ENCODE measurements around the gene EOLA1.
"Not testable (repeated sequence)": the region's sequence is repeated elsewhere in the genome, so short reads cannot be mapped to it uniquely, and the experiment has no call there.

The EOLA1 gene

DNA sequence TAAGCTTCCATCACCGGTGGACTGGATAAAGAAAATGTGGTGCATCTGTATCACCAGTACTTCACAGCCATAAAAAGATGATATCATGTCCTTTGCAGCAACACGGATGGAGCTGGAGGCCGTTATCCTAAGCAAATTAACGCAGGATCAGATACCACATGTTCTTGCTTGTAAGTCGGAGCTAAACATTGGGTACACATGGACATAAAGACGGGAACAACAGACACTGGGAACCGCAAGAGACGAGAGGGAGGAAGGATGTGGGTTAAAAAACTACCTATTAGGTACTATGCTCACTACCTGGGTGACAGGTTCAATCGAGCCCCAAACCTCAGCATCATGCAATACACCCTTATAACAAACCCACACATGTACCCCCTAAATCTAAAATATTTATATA, 19.4 kb upstream of the EOLA1 start:
- Histone ChIP-seq H3K27ac (ENCODE audit: poor library complexity, severe bottlenecking) (no peak overlapping the region), H3K27me3 (ENCODE audit: insufficient read depth, poor library complexity, severe bottlenecking) (no peaks in the 10 kb centered on the region), H3K9me3 (ENCODE audit: severe bottlenecking) (no peaks in the 10 kb centered on the region), H3K4me3 (ENCODE audit: severe bottlenecking) (no peak overlapping the region), H3K36me3 (ENCODE audit: low read depth) (no peaks in the 10 kb centered on the region), H3K4me1 (ENCODE audit: insufficient read depth, poor library complexity, severe bottlenecking) (no peaks in the 10 kb centered on the region)
- ATAC-seq (ENCODE audit: low read depth) (no peak), DNase-seq (ENCODE audit: low spot score) (no peak)
- TF ChIP-seq, protein P1, sequence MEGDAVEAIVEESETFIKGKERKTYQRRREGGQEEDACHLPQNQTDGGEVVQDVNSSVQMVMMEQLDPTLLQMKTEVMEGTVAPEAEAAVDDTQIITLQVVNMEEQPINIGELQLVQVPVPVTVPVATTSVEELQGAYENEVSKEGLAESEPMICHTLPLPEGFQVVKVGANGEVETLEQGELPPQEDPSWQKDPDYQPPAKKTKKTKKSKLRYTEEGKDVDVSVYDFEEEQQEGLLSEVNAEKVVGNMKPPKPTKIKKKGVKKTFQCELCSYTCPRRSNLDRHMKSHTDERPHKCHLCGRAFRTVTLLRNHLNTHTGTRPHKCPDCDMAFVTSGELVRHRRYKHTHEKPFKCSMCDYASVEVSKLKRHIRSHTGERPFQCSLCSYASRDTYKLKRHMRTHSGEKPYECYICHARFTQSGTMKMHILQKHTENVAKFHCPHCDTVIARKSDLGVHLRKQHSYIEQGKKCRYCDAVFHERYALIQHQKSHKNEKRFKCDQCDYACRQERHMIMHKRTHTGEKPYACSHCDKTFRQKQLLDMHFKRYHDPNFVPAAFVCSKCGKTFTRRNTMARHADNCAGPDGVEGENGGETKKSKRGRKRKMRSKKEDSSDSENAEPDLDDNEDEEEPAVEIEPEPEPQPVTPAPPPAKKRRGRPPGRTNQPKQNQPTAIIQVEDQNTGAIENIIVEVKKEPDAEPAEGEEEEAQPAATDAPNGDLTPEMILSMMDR (IDR thresholded peaks at IDR 0.05; ENCODE audit: poor library complexity, severe bottlenecking): no peak

DNA sequence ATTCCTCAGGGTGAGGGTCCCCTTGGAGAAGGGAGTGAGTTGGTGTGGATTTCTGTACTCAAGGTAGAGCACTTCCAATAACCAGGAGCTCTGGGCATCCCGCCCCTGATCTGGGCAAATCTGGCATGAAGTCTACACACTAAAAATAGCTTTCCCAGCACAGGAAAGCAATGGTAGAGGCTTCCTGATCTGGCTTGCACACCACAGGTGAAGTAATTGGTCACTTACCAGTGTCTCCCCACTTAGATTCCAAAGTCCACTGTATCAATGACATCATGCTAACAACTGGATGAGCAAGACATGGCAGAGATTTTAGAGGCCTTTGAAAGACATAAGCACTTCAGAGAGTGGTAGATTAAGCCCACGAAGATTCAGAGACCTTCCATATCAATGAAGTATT, 17.9 kb upstream of the EOLA1 start:
- Histone ChIP-seq H3K27ac (ENCODE audit: poor library complexity, severe bottlenecking) (no peak overlapping the region), H3K9me3 (ENCODE audit: severe bottlenecking) (no peaks in the 10 kb centered on the region), H3K27me3 (ENCODE audit: insufficient read depth, poor library complexity, severe bottlenecking) (no peaks in the 10 kb centered on the region), H3K4me3 (ENCODE audit: severe bottlenecking) (no peak overlapping the region), H3K4me1 (ENCODE audit: insufficient read depth, poor library complexity, severe bottlenecking) (no peaks in the 10 kb centered on the region), H3K36me3 (ENCODE audit: low read depth) (no peaks in the 10 kb centered on the region)
- DNase-seq (ENCODE audit: low spot score) (no peak), ATAC-seq (ENCODE audit: low read depth) (no peak)
- TF ChIP-seq, protein P1 (IDR thresholded peaks at IDR 0.05; ENCODE audit: poor library complexity, severe bottlenecking): no peak

DNA sequence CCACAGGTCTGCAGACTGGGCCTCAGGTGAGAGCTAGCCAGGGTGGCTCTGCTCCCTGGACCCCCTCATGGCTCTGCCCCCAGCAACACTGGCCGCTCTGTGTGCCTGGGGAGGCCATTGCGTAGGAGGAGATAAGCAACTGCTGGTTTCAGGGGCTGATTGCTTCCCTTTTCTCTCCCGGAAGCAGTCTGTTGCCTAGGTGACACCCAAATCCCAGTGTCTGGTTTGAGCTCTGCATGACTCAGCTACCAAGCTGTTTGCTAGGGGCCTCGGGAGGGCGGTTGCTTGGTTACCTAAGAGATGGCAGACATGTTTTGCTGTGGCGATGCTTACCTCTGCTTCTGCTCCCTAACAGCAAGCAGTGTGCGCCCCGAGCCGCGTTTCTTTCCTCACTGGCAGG, 15.4 kb upstream of the EOLA1 start:
- not testable (repeated sequence) for H3K27me3 ChIP-seq (ENCODE audit: insufficient read depth, poor library complexity, severe bottlenecking); DNase-seq (ENCODE audit: low spot score); H3K9me3 ChIP-seq (ENCODE audit: severe bottlenecking); H3K27ac ChIP-seq (ENCODE audit: poor library complexity, severe bottlenecking); H3K4me3 ChIP-seq (ENCODE audit: severe bottlenecking); H3K4me1 ChIP-seq (ENCODE audit: insufficient read depth, poor library complexity, severe bottlenecking); H3K36me3 ChIP-seq (ENCODE audit: low read depth)
- peak; percentile 92 for ATAC-seq (ENCODE audit: low read depth)

DNA sequence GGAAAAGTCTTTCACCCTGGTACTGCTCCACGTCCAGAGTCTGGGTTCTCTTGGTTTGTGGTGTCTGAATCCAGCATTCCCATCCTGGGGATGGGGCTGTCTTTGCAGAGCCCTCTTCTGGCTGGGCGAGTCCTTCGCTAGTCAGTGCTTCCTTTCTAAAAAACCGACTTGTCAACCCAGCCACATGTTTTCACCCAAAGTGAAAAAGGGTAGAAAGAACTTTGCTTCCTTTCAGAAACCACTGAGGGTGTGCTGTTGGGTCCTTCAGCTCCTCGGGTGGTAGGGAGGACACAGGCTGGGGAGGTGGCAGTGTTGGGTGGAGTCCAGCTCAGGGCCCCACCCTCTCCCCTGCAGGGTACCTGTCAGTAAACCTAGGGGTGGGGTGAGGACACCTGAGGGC, 14.9 kb upstream of the EOLA1 start:
- H3K27me3 ChIP-seq (ENCODE audit: insufficient read depth, poor library complexity, severe bottlenecking); H3K27ac ChIP-seq (ENCODE audit: poor library complexity, severe bottlenecking); DNase-seq (ENCODE audit: low spot score); H3K36me3 ChIP-seq (ENCODE audit: low read depth); H3K4me1 ChIP-seq (ENCODE audit: insufficient read depth, poor library complexity, severe bottlenecking); H3K4me3 ChIP-seq (ENCODE audit: severe bottlenecking); H3K9me3 ChIP-seq (ENCODE audit: severe bottlenecking); ATAC-seq (ENCODE audit: low read depth): not testable (repeated sequence)

DNA sequence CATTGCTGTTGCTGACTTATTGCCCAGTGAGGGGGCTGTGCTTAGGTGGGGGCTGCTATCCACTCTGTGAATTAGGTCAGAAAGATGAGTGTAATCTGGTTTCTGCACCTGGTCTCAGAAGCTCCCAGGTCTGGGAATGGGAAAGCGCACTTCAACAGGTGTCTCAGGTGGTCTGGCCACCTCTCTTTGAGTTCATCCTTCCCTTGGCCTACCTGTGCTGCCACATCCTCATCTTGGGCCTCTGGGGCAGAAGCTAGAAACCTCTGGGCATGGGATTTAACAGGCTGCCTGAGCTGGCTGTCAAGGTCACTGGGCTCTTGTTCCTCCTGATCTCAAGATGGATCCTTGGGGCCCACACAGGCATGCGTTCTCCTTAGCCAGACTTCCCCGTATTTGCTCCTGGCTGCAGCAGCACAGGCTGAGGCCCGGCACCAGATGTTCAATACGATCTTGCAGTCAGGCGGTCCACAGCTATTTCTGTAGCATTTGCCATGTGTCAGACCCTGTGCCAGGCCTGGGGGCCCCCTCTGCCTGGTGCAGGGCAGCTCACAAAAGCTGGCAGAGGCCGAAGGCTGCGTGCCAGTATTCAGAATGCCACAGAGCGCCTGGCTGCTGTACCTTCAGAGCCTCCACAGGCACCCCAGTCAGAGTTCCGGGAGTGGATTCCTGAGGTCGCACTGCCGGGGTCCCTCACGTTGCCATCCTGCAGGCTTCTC, 14.3 kb upstream of the EOLA1 start:
- H3K36me3 ChIP-seq (ENCODE audit: low read depth); H3K9me3 ChIP-seq (ENCODE audit: severe bottlenecking); DNase-seq (ENCODE audit: low spot score); H3K27me3 ChIP-seq (ENCODE audit: insufficient read depth, poor library complexity, severe bottlenecking); H3K4me3 ChIP-seq (ENCODE audit: severe bottlenecking); H3K4me1 ChIP-seq (ENCODE audit: insufficient read depth, poor library complexity, severe bottlenecking); H3K27ac ChIP-seq (ENCODE audit: poor library complexity, severe bottlenecking); ATAC-seq (ENCODE audit: low read depth): not testable (repeated sequence)

DNA sequence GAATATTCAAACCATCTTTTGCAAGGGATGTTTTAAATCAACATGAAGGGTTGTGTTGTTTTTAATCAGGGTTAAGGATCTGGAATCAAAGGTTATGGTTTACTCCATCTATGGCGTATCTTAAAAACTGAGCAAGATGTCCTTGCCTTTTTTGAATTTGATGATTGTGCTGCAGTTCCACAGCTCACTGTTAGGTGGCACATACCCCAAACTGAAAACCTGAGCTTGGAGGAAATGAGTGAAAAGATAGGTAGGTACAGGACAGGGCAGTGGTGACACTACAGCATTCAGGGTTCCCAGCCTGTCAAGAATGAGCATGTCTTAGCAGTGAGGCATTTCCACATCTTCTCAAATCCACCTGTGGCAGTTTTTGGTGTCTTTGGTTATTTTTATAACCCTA, 13.1 kb upstream of the EOLA1 start:
- no peaks in the 10 kb centered on the region for H3K9me3 ChIP-seq (ENCODE audit: severe bottlenecking)
- DNase-seq (ENCODE audit: low spot score) (no peak), ATAC-seq (ENCODE audit: low read depth) (peak; percentile 50; the same call in 2 of the 3 replicates)
- TF ChIP-seq, protein P1 (IDR thresholded peaks at IDR 0.05; ENCODE audit: poor library complexity, severe bottlenecking): peak; percentile 40
- no peaks in the 10 kb centered on the region for H3K27me3 ChIP-seq (ENCODE audit: insufficient read depth, poor library complexity, severe bottlenecking)
- no peaks in the 10 kb centered on the region for H3K36me3 ChIP-seq (ENCODE audit: low read depth)
- H3K27ac ChIP-seq (ENCODE audit: poor library complexity, severe bottlenecking): no peak overlapping the region
- no peak overlapping the region for H3K4me3 ChIP-seq (ENCODE audit: severe bottlenecking)
- no peaks in the 10 kb centered on the region for H3K4me1 ChIP-seq (ENCODE audit: insufficient read depth, poor library complexity, severe bottlenecking)
